SK-N-SH (cell line): ENCODE results near the gene PALLD. TPM values are rescaled to one million over a fixed set of nuclear protein-coding genes. Genes with fewer than 3 reads are reported as not detected.
A peak's percentile ranks its signal among the peaks of the same experiment; 100 is the strongest.

ENCODE experiments used
- CTCF ChIA-PET: fragments of 300-600, 350-600 bp; formaldehyde crosslinking; extraction: SDS; loops from one replicate; lab custom pipeline; 2021; lab: Yijun Ruan, JAX
- POLR2A ChIA-PET: fragments of 350-600 bp; sonication (Branson Sonifier 250); formaldehyde crosslinking; extraction: SDS; loops from one replicate; lab custom pipeline; 2020; ENCODE audit warnings: antibody characterized with exemption, inconsistent platforms; lab: Yijun Ruan, JAX
- DNase-seq: peaks from one replicate; pipeline ENCODE4 v3.0.0; 2012
- H2AFZ ChIP-seq: fragments of 200-600 bp; sonication (generic); 2 replicates; pipeline ENCODE4 v1.8.1; 2016; ENCODE audit warnings: antibody characterized with exemption, mild to moderate bottlenecking, low read depth
- H3F3A ChIP-seq: fragments of 200-600 bp; sonication (generic); replicated peaks from 2 replicates; pipeline ENCODE3; 2016; ENCODE audit warnings: antibody characterized with exemption, mild to moderate bottlenecking; ENCODE audit not compliant: insufficient read depth
- H3K27ac ChIP-seq, 2 experiments: fragments of 200-500 bp in 1 of 2; fragments of 200-600 bp in 1 of 2; sonication (Bioruptor generic) in 1 of 2; sonication (generic), shearing (Covaris generic) in 1 of 2; 2 replicates each; pipeline versions ENCODE4 v1.5.1 to v1.6.1; 2014 to 2016; ENCODE audit warnings: low read depth in 2 of 2, inconsistent platforms in 1 of 2, low read length in 1 of 2, mild to moderate bottlenecking in 1 of 2, mixed read lengths in 1 of 2
- H3K27me3 ChIP-seq: fragments of 200-600 bp; sonication (generic), shearing (Covaris generic); 2 replicates; pipeline ENCODE4 v1.6.1; 2016; ENCODE audit warnings: mixed run types; ENCODE audit not compliant: insufficient read depth
- H3K36me3 ChIP-seq, 2 experiments: fragments of 200-500 bp in 1 of 2; fragments of 200-600 bp in 1 of 2; sonication (Bioruptor generic) in 1 of 2; sonication (generic) in 1 of 2; replicated peaks in 1 of 2; 2 replicates each; pipeline versions ENCODE3 to v1.5.1; 2014 to 2016; ENCODE audit warnings: low read length in 1 of 2, mild to moderate bottlenecking in 1 of 2; ENCODE audit not compliant: insufficient read depth in 2 of 2, control insufficient read depth in 1 of 2
- H3K4me1 ChIP-seq, 2 experiments: fragments of 200-500 bp in 1 of 2; fragments of 200-600 bp in 1 of 2; sonication (Bioruptor generic) in 1 of 2; sonication (generic), shearing (Covaris generic) in 1 of 2; 2 replicates each; pipeline versions ENCODE4 v1.5.1 to v1.6.1; 2014 to 2016; ENCODE audit warnings: low read depth in 1 of 2, low read length in 1 of 2, mixed run types in 1 of 2; ENCODE audit not compliant: insufficient read depth in 2 of 2, control insufficient read depth in 1 of 2
- H3K4me2 ChIP-seq: fragments of 200-600 bp; sonication (generic), shearing (Covaris generic); 2 replicates; pipeline ENCODE4 v1.6.1; 2017; ENCODE audit warnings: mixed run types
- H3K4me3 ChIP-seq, 2 experiments: fragments of 200-500 bp in 1 of 2; fragments of 200-600 bp in 1 of 2; sonication (Bioruptor generic) in 1 of 2; sonication (generic), shearing (Covaris generic) in 1 of 2; 2 replicates each; pipeline versions ENCODE4 v1.5.1 to v1.8.1; 2014 to 2016; ENCODE audit warnings: low read depth in 2 of 2, inconsistent platforms in 1 of 2, low read length in 1 of 2, mild to moderate bottlenecking in 1 of 2, mixed read lengths in 1 of 2, moderate library complexity in 1 of 2
- H3K79me2 ChIP-seq: fragments of 200-600 bp; sonication (generic); 2 replicates; pipeline ENCODE4 v1.8.1; 2017; ENCODE audit warnings: mild to moderate bottlenecking; ENCODE audit not compliant: insufficient read depth
- H3K9ac ChIP-seq: fragments of 200-600 bp; sonication (generic); 2 replicates; pipeline ENCODE4 v1.6.1; 2017; ENCODE audit warnings: mixed run types
- H3K9me2 ChIP-seq: fragments of 200-600 bp; sonication (generic); 2 replicates; pipeline ENCODE4 v1.6.1; 2017; ENCODE audit warnings: mixed run types
- H3K9me3 ChIP-seq: fragments of 200-600 bp; sonication (generic); 2 replicates; pipeline ENCODE4 v1.6.1; 2017; ENCODE audit warnings: mixed run types, mild to moderate bottlenecking, moderate library complexity
- H4K20me1 ChIP-seq: fragments of 200-600 bp; sonication (generic); 2 replicates; pipeline ENCODE4 v1.6.1; 2017; ENCODE audit warnings: mild to moderate bottlenecking, mixed run types; ENCODE audit not compliant: insufficient read depth
- ELF1 ChIP-seq: IDR thresholded peaks from 2 replicates; pipeline ENCODE4 v1.4.0; 2012
- EP300 ChIP-seq, 2 experiments: IDR thresholded peaks; 2 replicates each; pipeline versions ENCODE4 v1.4.0 to v1.6.1; 2012; ENCODE audit warnings: borderline replicate concordance in 1 of 2, low read depth in 1 of 2, low read length in 1 of 2
- EZH2phosphoT487 ChIP-seq: fragments of 200-600 bp; sonication (generic); IDR thresholded peaks from 2 replicates; pipeline ENCODE4 v1.6.1; 2017; ENCODE audit warnings: low read depth, mixed run types, mild to moderate bottlenecking, antibody characterized with exemption, moderate library complexity, borderline replicate concordance
- FOSL2 ChIP-seq: IDR thresholded peaks from 2 replicates; pipeline ENCODE4 v1.4.0; 2012; ENCODE audit warnings: low read depth, mild to moderate bottlenecking, moderate library complexity, borderline replicate concordance
- FOXJ3 ChIP-seq: sonication (generic); formaldehyde crosslinking; IDR thresholded peaks from 2 replicates; pipeline ENCODE4 v1.5.1; 2020; ENCODE audit warnings: mild to moderate bottlenecking, missing genetic modification reagents
- GABPA ChIP-seq: IDR thresholded peaks from 2 replicates; pipeline ENCODE4 v1.4.0; 2012; ENCODE audit warnings: low read depth, mild to moderate bottlenecking
- IRF3 ChIP-seq: fragments of 150-350 bp; IDR thresholded peaks from 2 replicates; pipeline ENCODE4 v1.6.1; 2016; ENCODE audit warnings: mild to moderate bottlenecking, low read depth, low read length
- MAX ChIP-seq: IDR thresholded peaks from 2 replicates; pipeline ENCODE4 v1.4.0; 2012; ENCODE audit warnings: low read depth
- MEF2A ChIP-seq: IDR thresholded peaks from 2 replicates; pipeline ENCODE4 v1.4.0; 2012; ENCODE audit warnings: low read depth, borderline replicate concordance
- MXI1 ChIP-seq: IDR thresholded peaks from 2 replicates; pipeline ENCODE4 v1.6.1; 2012; ENCODE audit warnings: mild to moderate bottlenecking, low read depth, low read length, improper control_type of control experiment
- NRF1 ChIP-seq: IDR thresholded peaks from 2 replicates; pipeline ENCODE4 v1.6.1; 2012; ENCODE audit warnings: low read depth, mild to moderate bottlenecking, low read length
- POLR2AphosphoS5 ChIP-seq: IDR thresholded peaks from 2 replicates; pipeline ENCODE4 v1.6.1; 2012; ENCODE audit warnings: low read depth, low read length
- RAD21 ChIP-seq: IDR thresholded peaks from 2 replicates; pipeline ENCODE4 v1.6.1; 2012; ENCODE audit warnings: mild to moderate bottlenecking, low read length
- RCOR1 ChIP-seq: fragments of 150-350 bp; IDR thresholded peaks from 2 replicates; pipeline ENCODE4 v1.6.1; 2017; ENCODE audit warnings: antibody characterized with exemption, low read length
- SIN3A ChIP-seq: IDR thresholded peaks from 2 replicates; pipeline ENCODE4 v1.6.1; 2012; ENCODE audit warnings: low read depth, mild to moderate bottlenecking, low read length, moderate library complexity, borderline replicate concordance
- YY1 ChIP-seq: IDR thresholded peaks from 2 replicates; pipeline ENCODE4 v1.4.0; 2012; ENCODE audit warnings: low read depth, mild to moderate bottlenecking
- WGBS: methylation state at CpG from one replicate; pipeline ENCODE4 v1.1.6; 2017; ENCODE audit warnings: low lambda C conversion rate; 5-methylcytosine and 5-hydroxymethylcytosine counted together
- polyA plus RNA-seq, 3 experiments: library from polyadenylated mRNA; depleted of rRNA; stranded (reverse); fragments of >200 nt; gene quantifications; 2 replicates each; pipeline ENCODE4 v1.2.3, GENCODE V29; 2012
- TF ChIP-seq, protein P1 (sequence below): IDR thresholded peaks from 2 replicates; pipeline ENCODE4; 2012

Gene PALLD
- polyA plus RNA-seq, 1 of the 3 experiments (the other 2 are of a cell fraction): 33.0 TPM

DNA sequence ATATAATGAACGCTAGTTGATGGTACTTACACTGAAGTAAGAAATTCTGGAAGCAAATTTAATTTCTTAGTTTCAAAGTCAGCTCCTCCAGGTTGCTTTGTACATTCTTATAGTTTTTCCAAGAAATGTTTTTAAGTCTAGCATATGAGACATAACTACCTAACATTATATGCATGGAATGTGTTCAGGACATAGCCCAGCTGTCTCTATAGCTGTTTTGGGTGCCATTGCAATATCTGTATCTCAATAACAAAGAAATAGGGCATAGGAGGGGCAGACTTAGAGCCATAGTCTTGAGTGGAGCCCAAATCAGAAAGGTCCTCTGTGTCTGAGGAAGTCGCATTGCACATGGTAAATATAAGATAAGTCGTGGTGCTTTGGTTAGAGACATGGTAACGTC, 369.8 kb downstream of the PALLD start (continued):
- TF ChIP-seq POLR2AphosphoS5 (no peak), GABPA (no peak)

DNA sequence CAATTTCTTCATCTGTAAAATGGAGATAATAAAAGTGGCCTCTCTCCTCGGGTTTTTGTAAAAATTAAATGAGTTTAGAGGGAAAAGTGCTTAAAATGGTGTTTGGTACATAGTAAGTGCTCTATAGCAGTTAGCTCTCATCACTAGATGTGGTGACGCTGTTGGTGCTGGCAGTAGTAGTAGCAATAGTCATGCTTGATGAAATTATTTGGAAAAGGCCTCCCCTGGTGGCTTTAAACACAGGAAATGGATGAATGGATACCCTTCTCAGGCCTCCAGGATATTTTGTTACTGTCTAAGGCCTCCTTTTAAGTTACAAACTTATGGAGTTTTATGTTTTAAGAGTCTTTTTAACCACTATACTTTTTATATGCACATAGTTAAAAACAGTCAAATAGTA, 370.3 kb downstream of the PALLD start:
- Histone ChIP-seq H3K79me2 (peaks cover 94% of the 10 kb centered on the region), H3K27me3 (no peaks in the 10 kb centered on the region), H3K4me1 (peaks cover 13 to 33% of the 10 kb centered on the region in 2 experiments; a peak in 3 of 4 replicates), H3F3A (peaks cover 50% of the 10 kb centered on the region), H2AFZ (no peak overlapping the region), H3K9me2 (no peaks in the 10 kb centered on the region), H3K4me2 (no peak overlapping the region), H3K36me3 (peaks cover 8 to 35% of the 10 kb centered on the region in 2 experiments), H3K27ac (peak overlapping the region in 1 of 2 experiments; percentile 88; a peak in 1 of 4 replicates), H4K20me1 (0 out of 2 replicates have a peak, but pooled peaks cover 4% of the 10 kb centered on the region), H3K9me3 (no peaks in the 10 kb centered on the region), H3K9ac (no peak overlapping the region), H3K4me3 (no peak overlapping the region)
- no peak for DNase-seq
- CTCF ChIA-PET: no interaction called here
- no peak for TF ChIP-seq IRF3
- TF ChIP-seq FOXJ3: no peak
- TF ChIP-seq, protein P1, sequence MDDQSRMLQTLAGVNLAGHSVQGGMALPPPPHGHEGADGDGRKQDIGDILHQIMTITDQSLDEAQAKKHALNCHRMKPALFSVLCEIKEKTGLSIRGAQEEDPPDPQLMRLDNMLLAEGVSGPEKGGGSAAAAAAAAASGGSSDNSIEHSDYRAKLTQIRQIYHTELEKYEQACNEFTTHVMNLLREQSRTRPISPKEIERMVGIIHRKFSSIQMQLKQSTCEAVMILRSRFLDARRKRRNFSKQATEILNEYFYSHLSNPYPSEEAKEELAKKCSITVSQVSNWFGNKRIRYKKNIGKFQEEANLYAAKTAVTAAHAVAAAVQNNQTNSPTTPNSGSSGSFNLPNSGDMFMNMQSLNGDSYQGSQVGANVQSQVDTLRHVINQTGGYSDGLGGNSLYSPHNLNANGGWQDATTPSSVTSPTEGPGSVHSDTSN: no peak
- TF ChIP-seq YY1: no peak
- TF ChIP-seq FOSL2: no peak
- no peak for TF ChIP-seq NRF1
- no peak for TF ChIP-seq MAX
- TF ChIP-seq RAD21: no peak
- TF ChIP-seq MXI1: no peak
- TF ChIP-seq EP300 (IDR thresholded peaks at IDR 0.05; ENCODE audit: borderline replicate concordance in 1 of 2, low read depth in 1 of 2, low read length in 1 of 2): no peak
- TF ChIP-seq MEF2A: no peak
- no peak for TF ChIP-seq SIN3A
- TF ChIP-seq EZH2phosphoT487: no peak
- no peak for TF ChIP-seq RCOR1
- no peak for TF ChIP-seq ELF1
- POLR2A ChIA-PET: no interaction called here
- 98% methylated on average over 2 of the region's 2 CpGs for WGBS
